ENCODE results near the gene MPHOSPH6. TPM values are rescaled to one million over a fixed set of nuclear protein-coding genes. Genes with fewer than 3 reads are reported as not detected.
"Not testable (repeated sequence)": the region's sequence is repeated elsewhere in the genome, so short reads cannot be mapped to it uniquely, and the experiment has no call there.

The MPHOSPH6 gene
- total RNA-seq, 1 donor: 3.5 TPM

DNA sequence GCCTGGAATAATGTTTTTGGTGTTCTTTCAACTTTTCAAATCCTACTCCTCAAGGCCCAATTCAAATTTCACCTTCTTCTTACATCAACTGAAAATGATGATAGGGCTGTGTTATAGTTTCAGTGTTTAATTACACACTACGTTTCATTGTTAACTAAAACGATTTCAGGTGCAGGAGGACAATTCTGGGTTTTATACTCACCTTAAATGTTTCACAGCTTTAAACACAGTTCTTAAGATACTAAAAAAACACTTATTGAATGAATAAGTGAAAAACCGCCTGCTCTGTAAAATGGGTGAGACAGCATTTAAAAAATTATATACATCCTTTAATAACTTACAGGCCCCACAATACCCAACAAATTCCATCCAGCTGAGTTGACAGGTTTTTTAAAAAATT is 6.2 kb upstream of the MPHOSPH6 start:
- DNase-seq (ENCODE audit: low read depth in 2 of 3, low spot score in 2 of 3): no peak

DNA sequence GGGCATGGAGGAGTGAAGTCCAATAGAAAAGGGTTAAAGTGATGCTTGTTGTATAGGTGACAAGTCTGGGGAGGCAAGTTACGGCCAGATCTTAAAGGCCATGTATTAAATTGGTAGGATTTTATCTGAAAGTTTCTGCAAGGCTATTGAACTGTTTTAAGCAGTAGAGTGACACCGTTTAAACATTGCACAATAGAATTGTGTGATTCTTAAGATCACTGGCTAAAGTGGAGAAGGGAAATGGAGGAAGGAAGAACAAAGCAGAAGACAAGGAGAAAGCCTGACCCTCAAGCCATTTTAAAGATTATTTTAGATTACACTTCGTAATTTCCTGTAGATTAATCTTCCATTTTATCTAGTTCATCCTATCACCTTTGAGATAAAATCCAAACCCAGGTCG is 5.6 kb upstream of the MPHOSPH6 start:
- DNase-seq (ENCODE audit: low read depth in 2 of 3, low spot score in 2 of 3): no peak

DNA sequence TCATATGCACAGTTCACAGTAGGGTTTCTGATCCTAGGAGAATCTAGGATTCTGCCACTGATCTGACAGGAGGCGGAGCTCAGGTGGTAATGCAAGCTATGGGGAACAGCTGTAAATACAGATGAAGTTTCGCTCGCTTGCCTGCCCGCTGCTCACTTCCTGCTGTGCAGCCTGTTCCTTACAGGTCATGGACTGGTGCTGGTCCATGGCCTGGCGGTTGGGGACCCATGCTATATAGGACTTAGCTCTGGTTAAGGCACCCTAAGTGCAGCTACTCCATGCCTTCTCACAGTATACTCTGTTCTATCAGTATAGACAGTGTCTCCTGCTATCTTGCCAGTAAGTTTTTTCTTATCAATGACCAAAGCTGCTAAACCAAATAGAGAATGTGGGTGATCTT is 2.4 kb downstream of the MPHOSPH6 start:
- DNase-seq (ENCODE audit: low read depth in 2 of 3, low spot score in 2 of 3): no peak

DNA sequence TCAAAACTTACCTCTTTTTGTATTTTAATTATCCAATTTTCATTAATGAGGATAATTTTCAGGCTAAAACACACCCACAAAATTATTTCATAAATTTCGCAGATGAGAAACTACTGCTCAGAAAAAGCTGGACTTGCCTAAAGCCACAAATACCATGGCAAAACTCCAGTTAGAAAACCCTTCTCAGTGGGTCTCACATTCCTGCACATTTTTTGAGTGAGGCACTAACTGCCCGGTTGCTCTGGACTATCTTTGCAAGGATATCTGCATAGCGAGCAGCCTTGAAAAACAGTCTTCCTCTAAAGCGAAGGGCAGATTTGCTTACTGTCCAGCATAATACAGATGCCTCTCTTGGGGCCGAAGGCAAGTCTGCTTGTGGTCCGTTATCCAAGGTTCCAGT is 9.8 kb downstream of the MPHOSPH6 start:
- no peak for DNase-seq (ENCODE audit: low read depth in 2 of 3, low spot score in 2 of 3)

DNA sequence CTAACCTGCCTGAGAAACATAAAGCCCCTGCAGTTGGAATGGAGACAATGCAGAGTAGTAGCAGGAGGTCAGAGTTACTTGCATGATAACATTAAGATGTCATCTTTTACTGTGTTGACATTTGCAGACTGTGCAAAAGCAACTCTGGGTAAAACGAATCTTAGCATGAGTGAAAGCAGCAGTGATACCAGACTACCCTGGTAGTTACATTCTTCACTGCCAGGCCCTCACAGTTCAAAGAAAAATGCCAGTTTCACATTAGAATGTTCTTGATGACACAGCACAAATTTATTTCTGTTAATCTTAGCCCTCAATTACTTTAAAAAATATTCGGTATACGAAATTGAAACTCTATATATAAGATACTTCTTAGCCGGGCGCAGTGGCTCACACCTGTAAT is 12.2 kb downstream of the MPHOSPH6 start:
- DNase-seq (ENCODE audit: low read depth in 2 of 3, low spot score in 2 of 3): no peak

DNA sequence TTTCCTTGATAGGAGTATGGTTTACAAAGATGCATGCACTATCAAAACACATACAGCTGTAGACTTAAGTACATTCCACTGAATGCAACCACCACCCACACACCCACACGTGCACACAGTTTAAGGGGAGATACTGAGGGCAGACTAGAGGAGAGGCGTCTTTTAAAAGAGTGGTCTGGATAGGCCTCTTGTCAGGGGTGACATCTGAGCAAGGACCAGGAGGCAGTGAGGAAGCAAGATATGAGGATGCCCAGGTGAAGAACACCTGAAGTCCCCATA is 12.6 kb downstream of the MPHOSPH6 start:
- DNase-seq (ENCODE audit: low read depth in 2 of 3, low spot score in 2 of 3): no peak

DNA sequence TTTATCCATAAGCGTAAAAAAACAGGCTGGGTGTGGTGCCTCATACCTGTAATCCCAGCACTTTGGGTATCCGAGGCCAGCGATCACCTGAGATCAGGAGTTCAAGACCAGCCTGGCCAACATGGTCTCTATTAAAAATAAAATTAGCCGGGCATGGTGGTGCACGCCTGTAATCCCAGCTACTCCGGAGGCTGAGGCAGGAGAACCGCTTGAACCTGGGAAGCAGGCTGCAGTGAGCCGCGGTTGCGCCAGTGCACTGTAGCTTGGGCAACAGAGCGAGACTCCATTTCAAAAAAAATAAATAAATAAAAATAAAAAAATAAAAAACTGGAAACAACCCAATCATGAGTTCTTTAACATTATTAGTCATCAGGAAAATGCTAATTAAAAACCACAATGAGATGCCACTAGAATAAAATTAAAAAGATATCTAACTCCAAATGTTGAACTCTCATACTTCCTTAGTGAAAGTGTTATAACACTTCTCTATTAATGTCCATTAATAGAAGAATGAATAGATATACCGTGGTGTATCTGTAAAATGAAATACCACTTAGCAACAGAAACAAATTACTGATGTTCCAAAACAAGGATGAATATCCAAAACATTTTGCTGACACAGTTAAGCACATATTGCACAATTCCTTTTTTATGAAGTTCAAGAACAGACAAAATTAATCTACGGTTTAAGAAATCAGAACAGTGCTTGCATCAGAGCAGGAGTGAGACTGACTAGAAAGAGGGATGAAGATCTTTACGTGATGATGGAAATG is 13.1 kb downstream of the MPHOSPH6 start:
- no peak for DNase-seq (ENCODE audit: low read depth in 2 of 3, low spot score in 2 of 3)

DNA sequence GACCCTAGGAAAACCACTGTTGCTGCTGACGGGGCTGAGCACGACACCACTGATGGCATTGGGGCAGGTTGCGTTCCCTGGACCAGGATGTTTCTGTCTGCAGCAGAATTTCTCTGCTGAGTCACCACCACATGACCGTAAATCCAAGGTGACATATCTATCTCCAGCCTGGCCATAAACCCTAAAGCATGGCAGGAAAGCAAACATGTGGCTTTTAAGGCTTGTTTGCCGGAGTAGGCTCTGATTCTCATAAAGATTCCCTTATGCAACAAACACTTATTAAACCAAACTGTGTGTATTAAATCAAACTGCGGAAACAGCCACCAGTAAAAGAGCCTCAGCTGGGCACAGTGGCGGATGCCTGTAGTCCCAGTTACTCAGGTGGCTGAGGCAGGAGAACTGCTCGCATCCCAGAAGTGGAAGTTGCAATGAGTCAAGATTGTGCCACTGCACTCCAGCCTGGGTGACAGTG is 17.3 kb downstream of the MPHOSPH6 start:
- peak in 2 of 3 donors; percentile 63 to 89 for DNase-seq (ENCODE audit: low read depth in 2 of 3, low spot score in 2 of 3)

DNA sequence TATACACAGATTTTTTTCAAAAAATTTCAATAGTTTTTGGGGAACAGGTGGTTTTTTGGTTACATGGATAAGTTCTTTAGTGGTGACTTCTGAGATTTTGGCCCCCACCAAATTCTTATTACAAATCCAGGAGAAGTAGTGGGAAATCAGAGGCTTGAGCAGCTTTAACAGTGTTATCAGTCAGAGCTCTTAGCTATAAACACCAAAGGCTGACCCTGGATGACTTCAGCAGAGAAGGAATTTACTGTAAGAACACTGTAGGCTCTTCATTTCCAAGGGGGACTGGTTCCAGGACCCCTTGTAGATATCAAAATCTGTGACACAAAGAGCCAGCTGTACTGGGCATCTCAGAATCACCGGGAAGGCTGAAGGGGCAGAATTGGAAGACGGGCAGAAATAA is 17.8 kb downstream of the MPHOSPH6 start:
- DNase-seq (ENCODE audit: low read depth in 2 of 3, low spot score in 2 of 3): no peak

DNA sequence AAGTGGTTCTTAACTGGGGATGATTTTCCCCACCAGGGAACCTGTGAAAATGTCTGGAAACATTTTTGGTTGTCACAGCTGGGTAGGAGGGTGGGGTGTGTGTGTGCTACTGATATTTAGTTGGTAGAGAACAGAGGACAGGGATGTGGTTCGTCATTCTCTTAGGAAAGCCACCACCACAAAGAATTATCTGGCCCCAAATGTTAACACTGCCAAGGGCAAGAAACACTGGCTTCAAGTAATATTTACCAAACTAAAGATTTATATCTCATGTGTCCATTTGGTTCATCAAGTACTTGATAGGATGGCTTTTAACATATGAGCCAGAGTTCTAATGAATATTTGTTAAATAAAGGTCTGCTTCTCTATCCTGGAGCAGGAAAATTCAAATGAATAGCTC is 19.5 kb downstream of the MPHOSPH6 start:
- no peak for DNase-seq (ENCODE audit: low read depth in 2 of 3, low spot score in 2 of 3)

DNA sequence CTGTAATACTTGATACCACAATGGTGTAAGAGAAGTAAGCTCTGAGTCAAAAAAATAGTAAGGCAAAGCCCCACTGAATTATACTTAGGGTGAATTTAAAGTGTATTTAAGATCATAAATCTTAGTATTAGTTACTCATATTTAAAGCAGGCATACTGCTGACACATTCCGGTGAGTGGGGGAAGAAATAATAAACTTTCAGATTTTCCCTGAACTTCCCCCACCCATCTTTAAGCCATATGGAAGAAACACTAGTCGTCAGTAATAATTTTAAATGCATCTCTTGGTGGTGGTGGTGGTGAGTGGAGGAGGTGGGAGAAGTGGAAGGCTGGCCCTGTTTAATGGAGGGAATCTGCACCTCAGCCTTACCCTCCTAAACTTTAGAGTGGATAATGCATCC is 20.5 kb downstream of the MPHOSPH6 start:
- DNase-seq (ENCODE audit: low read depth in 2 of 3, low spot score in 2 of 3): no peak

DNA sequence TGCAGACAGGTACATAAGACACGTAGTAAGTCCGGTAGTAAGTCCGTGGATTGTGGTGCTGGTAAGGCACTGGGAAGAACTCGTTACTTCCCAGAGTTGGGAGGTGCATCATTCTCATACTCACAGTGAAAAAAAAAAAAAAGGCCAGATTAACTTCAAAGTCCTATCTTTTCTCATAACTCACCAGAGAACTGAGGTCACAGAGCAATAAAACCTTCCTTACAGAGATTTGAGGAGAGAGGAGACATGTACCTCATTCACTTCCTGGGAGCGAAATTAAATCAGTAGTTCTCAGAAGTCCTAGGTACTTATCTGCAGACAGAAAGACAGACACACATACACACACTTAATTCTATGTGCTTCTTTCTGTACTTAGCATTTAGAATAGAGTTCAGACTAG is 22.5 kb downstream of the MPHOSPH6 start:
- DNase-seq (ENCODE audit: low read depth in 2 of 3, low spot score in 2 of 3): no peak

DNA sequence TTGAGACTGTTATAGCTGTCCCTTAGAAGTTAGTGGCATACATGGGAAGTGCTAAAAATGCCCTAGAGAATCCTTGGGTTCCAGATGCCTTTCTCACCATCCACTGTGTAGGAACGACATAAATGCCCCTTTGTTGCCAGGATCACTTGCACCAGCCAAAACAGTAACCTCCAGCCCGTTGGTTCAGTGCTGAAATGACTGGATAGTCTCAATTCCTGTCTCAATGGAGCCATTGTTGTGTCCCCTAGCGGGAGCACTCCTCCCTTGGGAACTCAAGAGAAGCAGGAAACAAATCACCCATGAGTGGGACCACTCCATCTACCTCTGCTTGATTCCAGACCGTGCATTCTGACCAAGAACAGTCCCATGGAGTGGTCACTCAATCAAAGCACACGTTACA is 23.1 kb downstream of the MPHOSPH6 start:
- DNase-seq (ENCODE audit: low read depth in 2 of 3, low spot score in 2 of 3): no peak

DNA sequence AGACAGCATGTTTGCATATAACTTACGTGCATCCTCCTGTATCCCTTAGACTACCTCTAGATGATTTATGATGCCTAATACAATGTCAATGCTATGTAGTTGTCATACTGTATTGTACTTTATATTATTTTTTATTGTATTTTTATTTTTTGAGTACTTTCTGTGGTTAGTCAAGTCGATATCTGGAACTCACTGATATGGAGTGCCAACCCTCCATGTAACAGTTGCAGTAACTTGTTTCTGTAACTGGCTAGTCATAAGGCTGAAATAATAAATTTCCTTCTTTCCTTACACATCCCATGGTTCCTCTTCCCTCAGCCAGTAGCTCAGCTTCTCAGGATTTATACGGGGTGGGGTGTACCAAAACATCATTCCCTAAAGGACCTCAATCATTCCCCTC is 23.5 kb downstream of the MPHOSPH6 start:
- no peak for DNase-seq (ENCODE audit: low read depth in 2 of 3, low spot score in 2 of 3)

DNA sequence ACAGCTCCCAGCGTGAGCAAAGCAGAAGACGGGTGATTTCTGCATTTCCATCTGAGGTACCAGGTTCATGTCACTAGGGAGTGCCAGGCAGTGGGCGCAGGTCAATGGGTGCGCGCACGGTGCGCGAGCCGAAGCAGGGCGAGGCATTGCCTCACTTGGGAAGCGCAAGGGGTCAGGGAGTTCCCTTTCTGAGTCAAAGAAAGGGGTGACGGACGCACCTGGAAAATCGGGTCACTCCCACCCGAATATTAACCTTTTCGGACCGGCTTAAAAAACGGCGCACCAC is 30.8 kb downstream of the MPHOSPH6 start:
- not testable (repeated sequence) for DNase-seq (ENCODE audit: low read depth in 2 of 3, low spot score in 2 of 3)

DNA sequence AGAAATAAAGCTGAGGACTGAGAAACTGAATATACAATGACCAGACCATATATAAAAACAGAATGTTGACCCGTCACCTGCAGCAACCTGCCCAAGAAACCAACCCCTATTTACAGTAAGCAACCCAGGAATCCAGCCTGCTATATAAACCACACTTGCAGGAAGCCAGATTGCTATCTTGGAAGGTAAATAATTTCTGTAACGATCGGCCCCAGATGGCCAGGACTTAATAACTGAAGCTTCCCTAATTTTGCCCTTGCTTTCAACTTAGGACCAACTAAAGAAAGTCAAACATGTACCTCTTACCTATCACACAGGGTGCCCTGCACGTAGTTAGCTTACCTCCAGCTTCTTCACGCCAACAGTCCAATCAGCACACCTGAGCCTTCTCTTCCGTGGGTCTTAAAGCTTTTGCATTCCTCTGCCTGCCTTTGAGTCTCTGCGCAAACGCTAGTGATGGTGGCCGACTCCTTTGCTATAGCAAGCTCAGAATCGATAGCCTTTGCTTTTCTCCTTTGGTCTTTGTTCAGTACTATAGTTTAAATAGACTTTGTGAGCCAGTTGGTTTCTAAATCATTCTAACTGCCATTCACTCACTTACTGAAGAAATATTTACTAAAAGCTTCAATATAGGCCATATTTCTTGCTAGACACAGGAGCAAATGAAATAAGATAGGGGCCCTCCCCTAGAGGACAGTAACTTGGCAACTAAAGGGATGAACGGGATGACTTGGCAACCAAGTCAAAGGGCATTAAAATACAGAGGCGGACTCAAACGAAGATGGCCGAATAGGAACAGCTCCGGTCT is 31.3 kb downstream of the MPHOSPH6 start:
- no peak for DNase-seq (ENCODE audit: low read depth in 2 of 3, low spot score in 2 of 3)

DNA sequence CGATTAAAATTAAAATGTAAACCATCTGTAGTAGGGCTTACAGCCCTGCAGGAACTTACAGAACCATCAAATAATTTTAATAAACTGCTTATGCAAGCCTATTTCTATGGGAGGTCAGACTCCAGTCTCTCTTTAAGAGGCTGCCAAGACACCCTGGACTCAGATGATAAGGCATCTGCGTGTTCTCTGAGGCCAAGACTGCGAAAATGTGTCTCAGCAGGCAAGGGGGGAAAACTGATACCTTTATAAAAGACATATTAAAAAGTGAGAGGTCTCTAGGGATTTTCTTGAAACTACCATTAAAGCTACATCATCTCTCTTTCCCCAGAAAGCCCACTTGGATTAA is 32.2 kb downstream of the MPHOSPH6 start:
- DNase-seq (ENCODE audit: low read depth in 2 of 3, low spot score in 2 of 3): no peak

DNA sequence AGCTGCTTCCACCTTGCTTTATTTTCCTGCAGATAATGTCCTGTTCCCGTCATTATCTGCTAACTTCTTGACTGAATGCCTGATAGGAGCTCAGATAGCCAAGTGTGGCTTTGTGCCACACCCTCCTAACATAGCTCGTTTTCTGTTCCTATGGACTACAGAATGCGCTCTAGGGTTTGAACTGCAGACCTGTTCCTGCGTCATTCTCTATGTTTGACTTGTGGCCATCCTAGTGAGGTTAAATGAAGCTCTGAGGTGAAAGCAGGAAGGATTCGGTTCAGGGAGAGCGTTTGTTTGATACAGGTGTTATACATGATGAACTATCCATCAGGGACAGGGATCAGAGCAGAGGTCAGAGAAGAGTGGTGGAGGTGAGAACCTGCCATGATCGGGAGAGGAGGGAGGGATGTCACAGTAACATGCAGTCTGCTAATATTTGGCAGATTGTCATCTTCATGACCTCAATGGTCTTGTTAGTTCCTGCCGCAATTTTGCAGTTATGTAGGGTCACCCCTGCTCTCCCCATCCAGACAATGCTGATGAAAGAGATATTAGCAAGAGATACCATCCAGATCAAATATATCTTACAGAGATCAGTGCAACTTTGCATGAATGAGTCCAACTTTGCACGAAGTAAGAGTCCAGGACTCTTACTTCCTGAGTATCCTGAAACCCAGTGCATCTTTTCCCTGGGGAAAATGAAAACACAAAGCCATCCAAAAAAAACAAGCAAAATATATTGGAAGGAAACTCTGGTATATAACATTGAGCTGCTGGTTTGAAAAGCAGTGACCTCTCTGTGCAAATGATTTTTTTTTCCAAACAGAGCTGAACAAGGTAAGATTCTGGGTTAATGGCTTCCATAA is 32.8 kb downstream of the MPHOSPH6 start:
- no peak for DNase-seq (ENCODE audit: low read depth in 2 of 3, low spot score in 2 of 3)

DNA sequence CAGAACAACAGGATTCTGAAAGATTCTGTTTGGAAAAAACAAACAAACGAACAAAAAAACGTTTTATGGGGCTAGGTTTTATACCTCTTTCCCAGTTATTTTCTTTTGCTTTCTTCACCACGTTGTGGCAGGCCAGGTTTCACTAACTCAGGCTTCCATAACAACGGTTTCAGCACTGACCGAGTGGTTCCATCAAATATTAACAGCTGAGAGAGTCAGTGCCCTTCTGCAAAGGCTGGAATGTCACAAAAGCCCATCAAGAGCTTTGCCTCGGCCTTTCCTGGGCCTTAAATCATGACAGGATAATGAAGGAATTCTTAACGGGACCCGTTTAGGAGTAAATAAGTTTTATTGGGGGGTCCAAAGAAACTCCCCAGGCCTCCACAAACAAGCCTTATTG is 34.2 kb downstream of the MPHOSPH6 start:
- DNase-seq (ENCODE audit: low read depth in 2 of 3, low spot score in 2 of 3): no peak

DNA sequence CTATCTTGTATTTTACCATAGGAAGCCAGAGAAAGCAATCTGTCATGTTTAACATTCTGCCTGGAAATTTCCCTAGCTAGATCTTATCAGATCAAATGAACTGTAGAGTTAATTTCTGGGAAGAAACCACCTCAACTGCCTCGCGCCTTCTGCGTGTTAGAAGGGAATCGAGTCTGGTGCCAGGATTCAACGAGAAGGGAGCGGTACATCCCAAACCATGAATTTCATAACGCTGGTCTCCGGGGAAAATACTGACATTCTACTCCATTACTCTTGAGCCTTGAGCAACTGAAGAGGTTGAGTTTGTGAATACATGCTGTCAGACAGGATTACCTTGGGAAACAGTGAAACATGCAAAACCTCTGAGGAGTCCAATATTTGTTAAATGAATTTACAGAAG is 35.2 kb downstream of the MPHOSPH6 start:
- no peak for DNase-seq (ENCODE audit: low read depth in 2 of 3, low spot score in 2 of 3)

DNA sequence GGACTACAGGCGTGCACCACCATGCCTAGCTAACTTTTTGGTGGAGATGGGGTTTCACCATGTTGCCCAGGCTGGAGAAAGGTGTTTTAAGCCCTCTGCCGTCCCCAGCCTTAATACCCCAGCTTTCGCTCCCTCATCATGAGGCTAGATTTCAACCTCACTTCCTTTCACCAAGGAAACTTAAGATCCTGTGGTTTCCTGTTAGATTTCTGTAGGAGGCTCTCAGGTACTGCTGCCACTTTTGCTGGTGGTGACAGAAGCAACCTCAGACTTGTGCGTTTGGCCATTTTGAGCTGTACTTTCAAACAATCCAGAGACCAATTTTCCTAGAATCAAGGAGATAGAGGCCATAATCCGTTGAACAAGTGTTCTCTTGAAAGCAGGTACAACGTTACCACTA is 36.2 kb downstream of the MPHOSPH6 start:
- DNase-seq (ENCODE audit: low read depth in 2 of 3, low spot score in 2 of 3): no peak

DNA sequence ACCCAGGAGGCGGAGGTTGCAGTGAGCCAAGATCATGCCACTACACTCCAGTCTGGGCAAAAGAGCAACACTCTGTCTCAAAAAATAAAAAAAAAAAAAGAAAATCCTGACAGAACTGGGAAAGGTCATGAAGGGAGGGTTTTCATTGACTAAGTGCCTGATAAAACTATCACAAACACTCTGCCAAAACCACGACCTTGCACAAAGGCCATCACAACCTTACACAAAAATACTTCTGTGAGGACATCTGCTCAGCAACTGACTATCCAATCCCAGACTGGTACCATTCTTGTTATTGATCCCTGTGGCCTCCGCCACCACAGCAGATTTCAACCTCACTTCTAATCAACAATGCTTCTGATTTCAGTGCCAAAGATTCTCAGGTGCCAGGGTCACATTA is 40.1 kb downstream of the MPHOSPH6 start:
- no peak for DNase-seq (ENCODE audit: low read depth in 2 of 3, low spot score in 2 of 3)

All from hematopoietic multipotent progenitor cell (in vitro differentiated cells).